Suppressor macrophage treated with lipopolysaccharide for 4 hours (primary cell): ENCODE data around the gene APBA2.

ENCODE experiments used
- DNase-seq: peaks from one replicate; pipeline ENCODE4 v3.0.0-alpha.2; 2020

Gene APBA2

GRCh38 chr15:29066310-29066709 is 180.5 kb downstream of the APBA2 start:
- no peak for DNase-seq

- DNase-seq: no peak
Measured at GRCh38 chr15:29066838-29067237, 181.1 kb downstream of the APBA2 start.

- no peak for DNase-seq
Measured at GRCh38 chr15:29067949-29068348, 182.2 kb downstream of the APBA2 start.

- no peak for DNase-seq
Measured at GRCh38 chr15:29070471-29071231, 184.9 kb downstream of the APBA2 start.

- no peak for DNase-seq
Measured at GRCh38 chr15:29071232-29071881, 185.6 kb downstream of the APBA2 start.

- DNase-seq: no peak
Measured at GRCh38 chr15:29071882-29072273, 186.1 kb downstream of the APBA2 start.

- no peak for DNase-seq
Measured at GRCh38 chr15:29072444-29072843, 186.7 kb downstream of the APBA2 start.

GRCh38 chr15:29074045-29074444 is 188.3 kb downstream of the APBA2 start:
- DNase-seq: no peak

GRCh38 chr15:29078541-29078940 is 192.8 kb downstream of the APBA2 start:
- no peak for DNase-seq

- no peak for DNase-seq
Measured at GRCh38 chr15:29079479-29079878, 193.7 kb downstream of the APBA2 start.

GRCh38 chr15:29081781-29082180 is 196.0 kb downstream of the APBA2 start:
- no peak for DNase-seq

- DNase-seq: no peak
Measured at GRCh38 chr15:29083161-29083560, 197.4 kb downstream of the APBA2 start.

GRCh38 chr15:29083858-29084257 is 198.1 kb downstream of the APBA2 start:
- no peak for DNase-seq

- no peak for DNase-seq
Measured at GRCh38 chr15:29086001-29086400, 200.2 kb downstream of the APBA2 start.

GRCh38 chr15:29086891-29087290 is 201.1 kb downstream of the APBA2 start:
- DNase-seq: no peak

- DNase-seq: no peak
Measured at GRCh38 chr15:29087521-29088285, 201.9 kb downstream of the APBA2 start.

- no peak for DNase-seq
Measured at GRCh38 chr15:29088666-29089065, 202.9 kb downstream of the APBA2 start.

- DNase-seq: peak; percentile 4
Measured at GRCh38 chr15:29089731-29090616, 204.2 kb downstream of the APBA2 start.

GRCh38 chr15:29090617-29091466 is 205.1 kb downstream of the APBA2 start:
- peak; percentile 43 for DNase-seq

GRCh38 chr15:29091666-29092065 is 205.9 kb downstream of the APBA2 start:
- no peak for DNase-seq

GRCh38 chr15:29092376-29093064 is 206.7 kb downstream of the APBA2 start:
- no peak for DNase-seq
